GM19397 (cell line): ENCODE results near the gene CDKN1B.

Source experiments
- ATAC-seq: cut with Tn5 transposase; IDR thresholded peaks from one replicate; pipeline ENCODE4 v1.9.1; 2021; ENCODE audit warnings: mild to moderate bottlenecking, moderate library complexity; ENCODE audit not compliant: unreplicated experiment

CDKN1B gene

GRCh38 chr12:12716793-12717585, at the start of gene CDKN1B:
TSS of gene CDKN1B (plus strand) at chr12:12717368. CDS start at chr12:12717840, 472 bp downstream.
- ATAC-seq: peak; percentile 60

GRCh38 chr12:12668005-12668404, 49.2 kb upstream of the CDKN1B start:
- ATAC-seq: no peak

- no peak for ATAC-seq
Observed at GRCh38 chr12:12669020-12669419, 48.1 kb upstream of the CDKN1B start.

- ATAC-seq: no peak
Observed at GRCh38 chr12:12671850-12672660, 45.1 kb upstream of the CDKN1B start.

- ATAC-seq: no peak
Observed at GRCh38 chr12:12673296-12673695, 43.9 kb upstream of the CDKN1B start.

- ATAC-seq: no peak
Observed at GRCh38 chr12:12676605-12677004, 40.6 kb upstream of the CDKN1B start.

GRCh38 chr12:12681061-12681765, 36.0 kb upstream of the CDKN1B start:
- ATAC-seq: no peak

GRCh38 chr12:12682284-12682683, 34.9 kb upstream of the CDKN1B start:
- no peak for ATAC-seq

- no peak for ATAC-seq
Observed at GRCh38 chr12:12683136-12683697, 34.0 kb upstream of the CDKN1B start.

- ATAC-seq: no peak
Observed at GRCh38 chr12:12683725-12684124, 33.4 kb upstream of the CDKN1B start.

GRCh38 chr12:12684375-12685106, 32.6 kb upstream of the CDKN1B start:
- no peak for ATAC-seq

- no peak for ATAC-seq
Observed at GRCh38 chr12:12685305-12685704, 31.9 kb upstream of the CDKN1B start.

GRCh38 chr12:12686472-12686871, 30.7 kb upstream of the CDKN1B start:
- no peak for ATAC-seq

- ATAC-seq: no peak
Observed at GRCh38 chr12:12686925-12687324, 30.2 kb upstream of the CDKN1B start.

GRCh38 chr12:12689647-12690300, 27.4 kb upstream of the CDKN1B start:
- ATAC-seq: no peak

- no peak for ATAC-seq
Observed at GRCh38 chr12:12691549-12691948, 25.6 kb upstream of the CDKN1B start.

- ATAC-seq: no peak
Observed at GRCh38 chr12:12693111-12693671, 24.0 kb upstream of the CDKN1B start.

GRCh38 chr12:12696562-12697383, 20.4 kb upstream of the CDKN1B start:
- peak; percentile 67 for ATAC-seq

GRCh38 chr12:12699345-12699744, 17.8 kb upstream of the CDKN1B start:
- no peak for ATAC-seq
